Endothelial cell of umbilical vein (primary cell): ENCODE data around the gene CACNA1C. TPM values are rescaled to one million over a fixed set of nuclear protein-coding genes. Genes with fewer than 3 reads are reported as not detected.

ENCODE experiments used
- BruUV-seq: library from RNA; stranded (reverse); fragments of 400-500 nt; replicated peaks from 2 replicates; lab custom pipeline; 2021; lab: Mats Ljungman, UMichigan
- CTCF ChIA-PET: fragments of 300-600, 350-600 bp; sonication (Branson Sonifier 250); formaldehyde crosslinking; loops from one replicate; lab custom pipeline; 2021; ENCODE audit warnings: antibody characterized with exemption, inconsistent platforms; lab: Charles Lee
- POLR2A ChIA-PET: fragments of 300-600, 350-600 bp; sonication (Branson Sonifier 250); formaldehyde crosslinking; loops from one replicate; lab custom pipeline; 2021; ENCODE audit warnings: antibody characterized with exemption, inconsistent platforms; lab: Charles Lee
- DNase-seq: peaks from one replicate; pipeline ENCODE4 v3.0.0-alpha.2; 2011; ENCODE audit warnings: low read depth, low spot score
- FAIRE-seq: peaks from 2 replicates; lab custom pipeline; 2011; peaks lifted over from hg19 to GRCh38; lab: Jason Lieb, UNC
- H2AFZ ChIP-seq: 2 replicates; pipeline ENCODE4 v1.6.0; 2012; ENCODE audit warnings: low read depth, low read length, control low read depth, inconsistent platforms
- H3K27ac ChIP-seq: 2 replicates; pipeline ENCODE4 v1.5.1; 2011; ENCODE audit warnings: low read depth, mild to moderate bottlenecking, control low read depth, low read length, moderate library complexity; ENCODE audit not compliant: insufficient read depth
- H3K27me3 ChIP-seq, 2 experiments: 2 replicates each; pipeline versions ENCODE4 v1.6.0 to v1.6.1; 2011; ENCODE audit warnings: low read length in 2 of 2, mixed read lengths in 1 of 2; ENCODE audit not compliant: control insufficient read depth in 2 of 2, insufficient read depth in 2 of 2
- H3K36me3 ChIP-seq, 2 experiments: 2 replicates in 1 of 2; 3 replicates in 1 of 2; pipeline ENCODE4 v1.5.1; 2011; ENCODE audit warnings: low read length in 2 of 2, mild to moderate bottlenecking in 1 of 2, moderate library complexity in 1 of 2; ENCODE audit not compliant: control insufficient read depth in 2 of 2, insufficient read depth in 2 of 2; ENCODE audit errors: extremely low read depth in 1 of 2
- H3K4me1 ChIP-seq: 3 replicates; pipeline ENCODE4 v1.5.1; 2011; ENCODE audit warnings: mild to moderate bottlenecking, low read length; ENCODE audit not compliant: control insufficient read depth, insufficient read depth; ENCODE audit errors: extremely low read depth
- H3K4me2 ChIP-seq: 2 replicates; pipeline ENCODE4 v1.6.1; 2011; ENCODE audit warnings: low read length, control low read depth, mixed read lengths; ENCODE audit not compliant: insufficient read depth
- H3K4me3 ChIP-seq, 3 experiments: fragments of 200-600 bp in 1 of 3; sonication (generic), shearing (Covaris generic) in 1 of 3; replicated peaks in 1 of 3; 2 replicates each; pipeline ENCODE4 v1.5.1; 2011 to 2016; ENCODE audit warnings: control low read depth in 3 of 3, low read length in 3 of 3, mild to moderate bottlenecking in 2 of 3, inconsistent platforms in 1 of 3, low read depth in 1 of 3, moderate library complexity in 1 of 3; ENCODE audit not compliant: insufficient read depth in 1 of 3
- H3K79me2 ChIP-seq: 2 replicates; pipeline ENCODE4 v1.6.0; 2012; ENCODE audit warnings: low read length, inconsistent platforms; ENCODE audit not compliant: control insufficient read depth, insufficient read depth
- H3K9ac ChIP-seq: replicated peaks from 2 replicates; pipeline ENCODE3; 2011; ENCODE audit warnings: low read length, control low read depth; ENCODE audit not compliant: insufficient read depth; ENCODE audit errors: extremely low read depth
- H3K9me1 ChIP-seq: replicated peaks from 3 replicates; pipeline ENCODE4 v1.6.0; 2011; ENCODE audit warnings: mild to moderate bottlenecking, low read length; ENCODE audit not compliant: control insufficient read depth, insufficient read depth; ENCODE audit errors: extremely low read depth
- H3K9me3 ChIP-seq: replicated peaks from 2 replicates; pipeline ENCODE4 v1.5.1; 2012; ENCODE audit warnings: low read length, inconsistent platforms; ENCODE audit not compliant: control insufficient read depth, insufficient read depth
- H4K20me1 ChIP-seq: replicated peaks from 2 replicates; pipeline ENCODE3; 2011; ENCODE audit warnings: mild to moderate bottlenecking, low read length; ENCODE audit not compliant: control insufficient read depth, insufficient read depth; ENCODE audit errors: extremely low read depth
- CTCF ChIP-seq, 2 donors: IDR thresholded peaks; 1 replicate in 1 of 2; 2 replicates in 1 of 2; pipeline ENCODE4 v1.5.1; 2011; ENCODE audit warnings: low read length in 2 of 2, mild to moderate bottlenecking in 2 of 2, moderate library complexity in 2 of 2, control low read depth in 1 of 2, inconsistent platforms in 1 of 2, low read depth in 1 of 2; ENCODE audit not compliant: insufficient read depth in 1 of 2; ENCODE audit errors: extremely low read depth in 1 of 2
- EZH2 ChIP-seq: IDR thresholded peaks from 2 replicates; pipeline ENCODE4 v1.6.1; 2012; ENCODE audit warnings: borderline replicate concordance, low read depth, mild to moderate bottlenecking, moderate library complexity, low read length, inconsistent platforms; ENCODE audit not compliant: severe bottlenecking
- FOS ChIP-seq: IDR thresholded peaks from 2 replicates; pipeline ENCODE4 v1.6.1; 2011; ENCODE audit warnings: mild to moderate bottlenecking, low read length, moderate library complexity, borderline replicate concordance; ENCODE audit not compliant: insufficient read depth
- GATA2 ChIP-seq: IDR thresholded peaks from 2 replicates; pipeline ENCODE4 v1.7.0; 2011; ENCODE audit warnings: low read depth, mild to moderate bottlenecking, moderate library complexity, mixed read lengths, low read length; ENCODE audit not compliant: insufficient read length, insufficient read depth
- JUN ChIP-seq: IDR thresholded peaks from 2 replicates; pipeline ENCODE4 v1.6.1; 2011; ENCODE audit warnings: borderline replicate concordance, low read depth; ENCODE audit not compliant: insufficient read length, insufficient read depth
- MYC ChIP-seq: IDR thresholded peaks from one replicate; pipeline ENCODE4 v1.6.1; 2011; ENCODE audit warnings: mild to moderate bottlenecking, low read depth, low read length
- POLR2A ChIP-seq: IDR thresholded peaks from 2 replicates; pipeline ENCODE4 v1.6.1; 2012; ENCODE audit warnings: low read depth, mild to moderate bottlenecking, control low read depth, low read length
- POLR2AphosphoS5 ChIP-seq: IDR thresholded peaks from 2 replicates; pipeline ENCODE4 v1.6.1; 2012; ENCODE audit warnings: low read depth, mild to moderate bottlenecking, control low read depth, low read length, moderate library complexity; ENCODE audit not compliant: insufficient read depth
- dilution Hi-C: fragments of 300-500 bp; cut with MboI; formaldehyde crosslinking; loops from one replicate; pipeline ENCODE4 v1.15.0; 2019; ENCODE audit warnings: low sequenced_read_pairs; ENCODE audit not compliant: extremely low pct_ligation_motif_present
- intact Hi-C: fragments of 100-400 bp; cut with micrococcal nuclease; formaldehyde crosslinking; loops from one replicate; pipeline ENCODE4 v1.10.0; 2022
- polyA plus RNA-seq, 4 experiments: library from polyadenylated mRNA; depleted of rRNA in 3 of 4; stranded (reverse) in 3 of 4; unstranded in 1 of 4; fragments of >200 nt; gene quantifications; 2 replicates each; pipeline versions ENCODE4 v1.2.1 to v1.2.3, GENCODE V29; 2011 to 2012; ENCODE audit warnings: missing spikeins in 1 of 4
- total RNA-seq: library from RNA; stranded (reverse); gene quantifications from 2 replicates; pipeline ENCODE4 v1.2.3, GENCODE V29; 2021
- TF ChIP-seq, protein P1 (sequence below): IDR thresholded peaks from 2 replicates; pipeline ENCODE4 v1.6.1; 2011; ENCODE audit not compliant: insufficient read depth, insufficient read length

Gene CACNA1C
- total and polyA plus RNA-seq, 2 donors (not counting 3 experiments of a cell fraction or from before 2014, with no cell fraction given), result not detected

DNA sequence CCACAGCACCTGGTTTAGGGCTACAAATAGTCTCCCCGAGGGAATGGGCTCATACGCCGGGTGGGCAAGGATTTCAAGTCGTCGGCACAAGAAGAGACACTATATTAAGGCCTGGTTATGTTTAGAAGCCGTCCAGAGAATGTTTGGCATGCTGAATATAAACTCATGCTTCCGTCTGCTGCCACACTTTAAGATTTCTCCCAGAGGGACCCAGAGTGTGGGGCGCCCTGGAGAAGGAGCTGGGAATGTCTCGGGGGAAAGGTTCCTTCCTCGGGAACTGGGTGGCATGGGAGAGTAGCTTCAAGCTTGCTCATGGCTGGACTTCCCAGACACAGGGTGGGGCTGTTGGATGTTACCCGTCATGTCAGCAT is 295.7 kb downstream of the CACNA1C start:
- DNase-seq (no peak), FAIRE-seq (no peak)
- no peaks in the 10 kb centered on the region for H3K79me2 ChIP-seq
- BruUV-seq, result no TSS peak
- TF ChIP-seq POLR2AphosphoS5 (no peak), JUN (no peak), GATA2 (no peak), POLR2A (no peak), FOS (no peak), MYC (no peak), CTCF (IDR thresholded peaks at IDR 0.05; ENCODE audit: extremely low read depth in 1 of 2, insufficient read depth in 1 of 2, low read depth in 1 of 2, low read length in 2 of 2) (no peak), EZH2 (no peak)
- TF ChIP-seq, protein P1, sequence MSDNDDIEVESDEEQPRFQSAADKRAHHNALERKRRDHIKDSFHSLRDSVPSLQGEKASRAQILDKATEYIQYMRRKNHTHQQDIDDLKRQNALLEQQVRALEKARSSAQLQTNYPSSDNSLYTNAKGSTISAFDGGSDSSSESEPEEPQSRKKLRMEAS, result no peak
- H3K9me1 ChIP-seq, result no peaks in the 10 kb centered on the region
- no peak overlapping the region for H2AFZ ChIP-seq
- H3K27ac ChIP-seq, result no peak overlapping the region
- no peak overlapping the region for H3K4me3 ChIP-seq
- H4K20me1 ChIP-seq, result no peaks in the 10 kb centered on the region
- no peaks in the 10 kb centered on the region for H3K36me3 ChIP-seq
- intact Hi-C loops, result no loop called here
- dilution Hi-C loops, result no loop called here
- H3K27me3 ChIP-seq, result peaks cover 3 to 6% of the 10 kb centered on the region in 2 experiments
- no peak overlapping the region for H3K9ac ChIP-seq
- H3K9me3 ChIP-seq, result no peaks in the 10 kb centered on the region
- H3K4me2 ChIP-seq, result no peak overlapping the region
- POLR2A ChIA-PET, result no interaction called here
- H3K4me1 ChIP-seq, result no peaks in the 10 kb centered on the region
- CTCF ChIA-PET, result no interaction called here
